ENCODE results near the gene SERPIND1.
"Not testable (repeated sequence)": the region's sequence is repeated elsewhere in the genome, so short reads cannot be mapped to it uniquely, and the experiment has no call there.

Gene SERPIND1

DNA sequence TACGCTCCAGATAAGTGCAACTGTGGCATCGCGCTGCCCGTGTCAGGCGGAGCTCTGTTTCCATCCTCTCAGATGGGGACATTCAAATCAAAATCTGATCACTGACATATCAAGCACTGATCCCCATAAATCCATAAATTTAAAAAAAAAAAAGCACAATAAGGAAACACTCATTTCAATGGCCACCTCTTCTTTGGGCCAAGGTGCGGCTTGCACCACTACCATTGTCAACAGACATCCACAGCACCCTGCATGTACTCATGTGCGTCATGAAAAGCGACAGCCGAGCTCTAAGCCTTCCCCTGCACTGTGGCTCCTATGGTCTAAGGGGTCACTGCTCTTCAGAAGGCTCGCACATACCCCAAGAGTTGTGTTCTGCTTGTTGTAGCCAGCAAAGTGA, 26.7 kb upstream of the SERPIND1 start:
- no peak for FAIRE-seq

- no peak for FAIRE-seq
These were observed 25.8 kb upstream of the SERPIND1 start for GRCh38 chr22:20748082-20748481.

DNA sequence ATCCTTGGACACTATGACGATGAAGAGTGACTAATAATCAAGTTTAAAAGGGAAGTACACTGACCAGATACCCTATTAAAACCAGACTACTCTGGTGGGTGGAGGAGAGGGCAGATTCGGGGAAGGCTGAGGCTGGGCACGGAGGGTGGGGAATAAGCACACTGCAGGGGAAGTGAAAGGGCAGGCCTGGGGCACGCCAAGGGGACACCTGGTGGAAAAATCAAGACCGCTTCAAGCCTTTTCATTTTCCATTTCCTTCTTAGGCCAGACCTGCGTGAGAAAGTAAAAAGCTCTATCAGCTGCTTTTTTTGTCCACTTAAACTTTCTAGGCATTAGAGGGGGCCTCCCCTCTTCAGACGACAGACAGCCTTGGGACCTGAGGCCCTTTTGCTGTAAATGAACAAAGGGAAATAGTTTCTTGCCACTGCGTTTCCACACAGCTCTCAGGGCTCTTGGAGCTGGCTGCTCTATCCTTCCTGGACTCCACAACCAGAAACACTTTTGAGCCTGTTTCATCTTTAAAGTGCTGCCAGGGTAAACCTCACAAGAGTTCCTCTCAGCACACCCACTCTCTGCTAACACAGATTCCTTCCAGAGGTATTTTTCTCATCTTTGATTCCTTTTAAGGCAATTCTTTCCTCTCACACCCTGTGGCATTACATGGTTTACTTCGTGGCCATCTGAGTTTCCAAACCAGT, 25.0 kb upstream of the SERPIND1 start:
- no peak for FAIRE-seq

DNA sequence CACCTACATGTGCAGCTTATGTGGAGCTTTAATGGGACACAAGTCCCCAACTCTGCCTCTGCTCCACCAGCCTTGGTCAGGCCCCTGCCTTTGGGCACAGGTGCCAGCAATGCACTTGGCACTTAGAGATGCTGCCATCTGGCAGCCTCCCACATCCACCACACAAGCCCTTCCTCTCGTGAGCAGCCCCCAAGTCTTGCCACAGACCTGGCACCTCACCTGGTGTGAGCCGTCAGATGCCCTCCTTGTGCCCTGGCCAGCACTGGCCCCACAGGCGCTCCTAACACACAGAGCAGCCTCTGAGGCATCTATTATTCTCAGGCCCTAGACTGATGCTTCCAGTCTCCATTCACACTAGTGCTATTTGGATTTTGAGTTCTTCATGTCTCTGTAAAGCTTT, 24.5 kb upstream of the SERPIND1 start:
- no peak for FAIRE-seq

- no peak for FAIRE-seq
These were observed 23.3 kb upstream of the SERPIND1 start for GRCh38 chr22:20750461-20751184.

GRCh38 chr22:20751185-20751851, 22.6 kb upstream of the SERPIND1 start:
- no peak for FAIRE-seq

- FAIRE-seq: no peak
These were observed 21.7 kb upstream of the SERPIND1 start for GRCh38 chr22:20752104-20752741.

- FAIRE-seq: no peak
These were observed 21.0 kb upstream of the SERPIND1 start for GRCh38 chr22:20752873-20753272.

DNA sequence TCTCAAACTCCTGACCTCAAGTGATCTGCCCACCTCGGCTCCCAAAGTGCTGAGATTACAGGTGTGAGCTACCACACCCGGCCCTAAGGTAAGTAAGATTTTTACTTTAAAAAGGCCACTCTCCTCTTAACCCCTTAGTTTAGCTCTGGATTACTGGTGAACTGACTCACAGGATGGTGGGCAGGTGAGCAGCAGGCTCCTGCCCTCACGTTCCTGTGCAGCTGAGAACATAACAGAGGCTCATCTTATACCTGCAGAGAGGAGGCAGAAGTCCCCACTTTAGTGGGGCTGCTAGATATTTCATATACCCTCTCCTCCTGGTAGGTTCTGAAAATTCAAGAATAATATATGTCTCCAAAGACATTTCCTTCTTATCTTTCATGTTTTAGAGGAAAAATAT, 17.1 kb upstream of the SERPIND1 start:
- no peak for FAIRE-seq

DNA sequence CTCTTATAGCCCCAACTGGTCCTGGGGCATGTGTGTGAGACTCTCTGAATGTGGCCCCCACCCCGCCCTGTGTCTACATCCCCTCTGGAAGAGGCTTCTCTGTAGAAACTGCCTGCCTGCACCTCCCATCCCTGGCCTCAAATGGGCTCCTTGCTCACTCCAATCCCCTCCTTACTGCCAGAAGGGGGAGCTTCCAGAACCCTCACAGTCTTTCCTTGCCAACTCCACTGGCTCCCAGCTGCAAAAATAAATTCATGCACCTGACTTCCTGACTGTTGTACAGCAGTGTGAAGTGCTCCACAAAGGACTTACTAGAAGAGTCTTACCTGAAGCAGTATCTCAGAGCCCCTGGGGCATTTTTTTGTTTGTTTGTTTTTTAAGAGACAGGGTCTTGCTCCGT, 15.2 kb upstream of the SERPIND1 start:
- FAIRE-seq: no peak

DNA sequence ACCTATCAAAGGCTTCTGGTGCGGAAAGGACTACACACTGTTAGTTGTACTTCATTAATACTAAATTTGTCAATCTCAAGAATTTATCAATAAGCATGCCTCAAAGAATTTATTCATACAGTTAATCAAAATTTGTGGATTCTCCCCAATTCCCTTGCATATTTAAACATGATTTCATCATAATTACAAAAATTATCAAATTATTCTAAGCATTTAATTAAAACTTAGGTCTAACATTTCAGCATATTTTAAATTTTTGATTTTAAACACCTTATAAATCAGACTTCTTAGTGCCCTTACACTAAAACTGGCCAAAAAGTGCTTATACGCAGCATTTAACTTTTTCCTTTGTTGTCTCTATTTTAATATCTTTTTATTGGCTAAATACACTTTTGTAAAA, 13.8 kb upstream of the SERPIND1 start:
- FAIRE-seq: no peak

DNA sequence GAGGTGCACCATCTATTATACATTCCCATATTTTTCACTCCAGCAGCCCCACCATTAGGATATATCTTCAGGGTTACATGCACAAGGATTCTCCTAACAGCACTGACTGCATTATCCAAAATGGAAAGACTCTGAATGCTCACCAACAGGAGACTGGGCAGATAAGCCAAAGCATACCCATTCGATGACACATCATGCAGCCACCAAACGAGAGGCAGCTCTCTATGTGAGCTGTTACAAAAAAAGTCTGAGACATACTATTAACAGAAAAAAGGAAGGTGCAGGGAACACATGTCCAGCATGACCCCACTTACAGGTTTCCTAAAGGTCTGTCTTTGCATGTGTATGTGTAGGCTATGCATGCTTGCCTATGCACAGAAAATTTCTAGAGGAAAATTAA, 12.4 kb upstream of the SERPIND1 start:
- FAIRE-seq: no peak

DNA sequence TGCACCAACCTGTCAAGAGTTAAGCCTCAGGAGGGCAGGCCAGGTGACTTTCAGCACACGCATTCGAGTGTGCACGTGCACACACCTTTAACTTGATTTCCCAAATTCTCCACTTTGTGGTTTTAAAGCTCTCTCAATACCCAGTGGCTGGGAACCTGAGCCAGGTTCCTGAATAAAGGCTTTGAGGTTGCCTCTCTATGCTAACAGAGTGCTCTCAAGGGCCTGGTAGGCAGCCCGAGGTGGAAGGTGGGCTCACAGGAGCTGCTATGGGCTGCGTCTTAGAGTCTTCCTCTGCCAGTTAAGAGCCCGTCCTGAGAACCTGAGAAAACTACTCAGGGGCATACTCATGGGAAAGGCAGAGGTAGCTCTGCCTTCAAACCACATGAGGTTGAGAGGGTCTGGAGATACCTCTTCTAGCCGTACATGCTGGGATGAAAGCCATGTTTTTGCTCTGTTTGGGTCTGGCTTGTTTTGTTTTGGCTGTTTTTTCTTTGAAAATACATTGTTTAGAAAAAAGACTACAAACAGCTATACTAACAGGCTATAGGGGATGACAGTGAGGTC, 11.6 kb upstream of the SERPIND1 start:
- FAIRE-seq: no peak

GRCh38 chr22:20763630-20764470, 10.1 kb upstream of the SERPIND1 start:
- no peak for FAIRE-seq

GRCh38 chr22:20764471-20764720, 9.5 kb upstream of the SERPIND1 start:
- no peak for FAIRE-seq

DNA sequence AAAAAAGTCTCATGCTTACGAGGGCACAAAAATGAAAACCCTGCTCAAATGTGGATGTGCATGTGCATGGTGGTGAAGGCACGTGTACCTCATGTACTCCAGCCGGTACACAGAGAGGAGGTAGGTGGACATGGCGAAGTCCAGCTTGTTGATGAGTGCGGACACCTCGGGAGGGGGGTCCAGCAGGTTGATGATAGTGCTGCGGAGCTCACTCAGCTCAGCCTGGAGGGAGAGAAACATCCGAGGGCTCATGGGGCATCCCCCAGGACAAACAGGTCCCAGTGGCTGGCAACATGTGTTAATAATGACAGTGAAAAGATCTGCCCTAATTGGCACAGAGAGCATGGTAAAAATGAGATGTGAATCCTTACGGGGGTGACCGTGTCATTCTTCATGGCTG, 9.2 kb upstream of the SERPIND1 start:
- no peak for FAIRE-seq

- FAIRE-seq: no peak
These were observed 8.0 kb upstream of the SERPIND1 start for GRCh38 chr22:20765938-20766337.

- FAIRE-seq: no peak
These were observed 7.4 kb upstream of the SERPIND1 start for GRCh38 chr22:20766530-20766929.

GRCh38 chr22:20769496-20769826, 4.5 kb upstream of the SERPIND1 start:
- FAIRE-seq: not testable (repeated sequence)

GRCh38 chr22:20771918-20772625, 1.8 kb upstream of the SERPIND1 start:
- no peak for FAIRE-seq

DNA sequence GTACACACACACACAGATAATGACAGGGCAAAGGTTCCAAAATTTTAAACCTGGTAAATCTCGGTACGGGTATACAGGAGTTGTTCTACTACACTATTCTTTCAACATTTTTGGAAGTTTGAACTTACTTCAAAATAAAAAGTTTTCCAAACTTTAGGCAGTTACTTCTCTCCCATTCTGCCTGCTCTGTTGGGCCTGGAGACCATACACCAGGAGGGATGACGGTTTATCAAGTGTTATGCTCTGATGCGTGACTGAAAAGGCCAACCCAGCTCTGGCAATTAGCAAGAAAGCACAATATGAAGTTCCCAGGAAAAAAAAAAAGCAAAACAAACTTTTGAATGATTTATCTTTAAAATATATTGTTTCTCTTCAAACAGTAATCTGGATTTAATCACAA, 969 bp downstream of the SERPIND1 start:
- no peak for FAIRE-seq

- FAIRE-seq: no peak
These were observed 1.5 kb downstream of the SERPIND1 start for GRCh38 chr22:20775342-20775895.

Measured in G401.6 (cell line).